LNCaP clone FGC (cell line): ENCODE data around the gene SORL1.
A peak's percentile ranks its signal among the peaks of the same experiment; 100 is the strongest.
"Not testable (repeated sequence)": the region's sequence is repeated elsewhere in the genome, so short reads cannot be mapped to it uniquely, and the experiment has no call there.

Source experiments
- DNase-seq: peaks from one replicate; pipeline ENCODE4 v3.0.0-alpha.2; 2011; ENCODE audit warnings: low read depth
- H3K4me3 ChIP-seq: 2 replicates; pipeline ENCODE4 v1.5.1; 2011; ENCODE audit warnings: mild to moderate bottlenecking, low read depth, low read length, control low read depth
- TF ChIP-seq, protein P1 (sequence below): IDR thresholded peaks from 2 replicates; pipeline ENCODE4 v1.5.1; 2012; ENCODE audit warnings: mild to moderate bottlenecking; ENCODE audit not compliant: control insufficient read depth, insufficient read depth; ENCODE audit errors: extremely low read depth

SORL1 gene

DNA sequence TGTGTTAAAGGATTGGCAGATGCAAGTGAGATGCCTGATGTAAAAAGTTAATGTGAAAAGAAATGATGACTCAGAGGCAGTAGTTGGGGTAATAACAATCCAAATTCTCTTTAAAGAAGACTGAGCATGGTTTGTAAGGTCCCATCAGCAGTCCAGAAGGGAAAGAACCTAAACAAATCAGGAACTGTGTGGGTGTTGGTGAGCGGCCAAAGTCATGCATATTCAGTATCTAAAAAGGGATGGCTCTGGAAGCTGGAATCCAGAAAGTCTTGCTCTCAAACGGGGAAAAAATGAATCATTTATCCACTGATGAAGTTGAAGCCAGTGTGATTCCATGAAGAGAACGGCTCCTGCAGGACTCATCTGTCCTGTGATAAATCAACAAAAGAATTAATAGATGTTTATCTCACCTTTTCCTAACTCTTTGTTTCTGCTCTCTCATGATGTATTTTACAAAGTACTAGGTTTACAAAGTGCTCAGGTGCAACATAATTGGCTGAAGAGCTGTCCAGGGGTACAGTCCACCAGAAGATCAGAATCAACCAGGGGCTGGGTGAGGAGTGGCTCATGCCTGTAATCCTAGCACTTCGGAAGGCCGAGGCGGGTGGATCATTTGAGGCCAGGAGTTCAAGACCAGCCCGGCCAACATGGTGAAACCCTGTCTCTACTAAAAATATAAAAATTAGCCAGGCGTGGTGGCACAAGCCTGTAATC is 21.1 kb downstream of the SORL1 start:
- no peak for DNase-seq
- no peak overlapping the region for H3K4me3 ChIP-seq
- TF ChIP-seq, protein P1, sequence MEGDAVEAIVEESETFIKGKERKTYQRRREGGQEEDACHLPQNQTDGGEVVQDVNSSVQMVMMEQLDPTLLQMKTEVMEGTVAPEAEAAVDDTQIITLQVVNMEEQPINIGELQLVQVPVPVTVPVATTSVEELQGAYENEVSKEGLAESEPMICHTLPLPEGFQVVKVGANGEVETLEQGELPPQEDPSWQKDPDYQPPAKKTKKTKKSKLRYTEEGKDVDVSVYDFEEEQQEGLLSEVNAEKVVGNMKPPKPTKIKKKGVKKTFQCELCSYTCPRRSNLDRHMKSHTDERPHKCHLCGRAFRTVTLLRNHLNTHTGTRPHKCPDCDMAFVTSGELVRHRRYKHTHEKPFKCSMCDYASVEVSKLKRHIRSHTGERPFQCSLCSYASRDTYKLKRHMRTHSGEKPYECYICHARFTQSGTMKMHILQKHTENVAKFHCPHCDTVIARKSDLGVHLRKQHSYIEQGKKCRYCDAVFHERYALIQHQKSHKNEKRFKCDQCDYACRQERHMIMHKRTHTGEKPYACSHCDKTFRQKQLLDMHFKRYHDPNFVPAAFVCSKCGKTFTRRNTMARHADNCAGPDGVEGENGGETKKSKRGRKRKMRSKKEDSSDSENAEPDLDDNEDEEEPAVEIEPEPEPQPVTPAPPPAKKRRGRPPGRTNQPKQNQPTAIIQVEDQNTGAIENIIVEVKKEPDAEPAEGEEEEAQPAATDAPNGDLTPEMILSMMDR = no peak

DNA sequence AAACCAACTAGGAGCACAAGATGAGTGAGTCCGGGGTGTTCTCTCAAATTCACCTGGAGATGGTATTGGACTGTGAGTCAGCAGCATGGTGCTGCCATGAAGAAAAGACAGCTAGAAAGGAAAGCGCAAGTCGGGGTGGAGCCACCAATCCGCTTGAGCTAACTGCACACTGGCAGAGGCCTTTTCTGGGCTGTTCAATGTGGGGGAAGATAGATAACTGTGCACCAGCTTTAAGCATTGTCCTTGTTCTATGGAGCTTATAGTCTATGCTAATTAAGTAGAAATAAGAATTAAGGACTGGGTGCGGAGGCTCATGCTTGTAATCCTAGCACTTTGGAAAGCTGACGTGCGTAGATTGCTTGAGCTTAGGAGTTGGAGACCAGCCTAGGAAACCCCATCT is 22.6 kb downstream of the SORL1 start:
- H3K4me3 ChIP-seq = no peak overlapping the region
- DNase-seq = no peak
- TF ChIP-seq, protein P1 = no peak

DNA sequence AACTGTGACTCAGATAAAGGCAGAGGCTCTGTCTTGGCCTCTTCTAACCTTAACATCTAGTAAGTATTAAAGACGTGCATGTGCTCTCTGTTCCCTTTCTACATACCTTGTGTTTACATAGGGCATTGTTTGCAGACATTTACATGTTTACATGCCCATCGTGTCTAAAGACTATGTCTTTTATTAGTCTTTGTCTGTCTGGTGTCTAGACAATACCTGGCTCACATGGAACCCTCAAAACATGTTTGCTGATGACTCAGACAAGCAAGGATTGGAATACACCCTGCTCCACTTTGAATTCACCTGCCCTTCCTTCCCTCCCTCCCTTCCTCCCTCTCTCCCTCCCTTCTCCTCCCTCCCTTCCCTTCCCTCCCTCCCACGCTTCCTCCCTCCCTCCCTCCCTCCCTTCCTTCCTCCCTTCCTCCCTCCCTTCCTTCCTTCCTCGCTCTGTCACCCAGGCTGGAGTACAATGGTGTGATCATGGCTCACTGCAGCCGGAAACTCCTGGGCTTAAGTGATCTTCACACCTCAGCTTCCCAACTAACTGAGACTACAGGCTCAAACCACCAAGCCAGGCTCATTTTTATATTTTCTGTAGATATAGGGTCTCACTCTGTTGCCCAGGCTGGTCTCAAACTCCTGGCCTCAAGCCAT is 24.4 kb downstream of the SORL1 start:
- TF ChIP-seq, protein P1 = no peak
- H3K4me3 ChIP-seq = no peak overlapping the region
- DNase-seq = peak; percentile 97

DNA sequence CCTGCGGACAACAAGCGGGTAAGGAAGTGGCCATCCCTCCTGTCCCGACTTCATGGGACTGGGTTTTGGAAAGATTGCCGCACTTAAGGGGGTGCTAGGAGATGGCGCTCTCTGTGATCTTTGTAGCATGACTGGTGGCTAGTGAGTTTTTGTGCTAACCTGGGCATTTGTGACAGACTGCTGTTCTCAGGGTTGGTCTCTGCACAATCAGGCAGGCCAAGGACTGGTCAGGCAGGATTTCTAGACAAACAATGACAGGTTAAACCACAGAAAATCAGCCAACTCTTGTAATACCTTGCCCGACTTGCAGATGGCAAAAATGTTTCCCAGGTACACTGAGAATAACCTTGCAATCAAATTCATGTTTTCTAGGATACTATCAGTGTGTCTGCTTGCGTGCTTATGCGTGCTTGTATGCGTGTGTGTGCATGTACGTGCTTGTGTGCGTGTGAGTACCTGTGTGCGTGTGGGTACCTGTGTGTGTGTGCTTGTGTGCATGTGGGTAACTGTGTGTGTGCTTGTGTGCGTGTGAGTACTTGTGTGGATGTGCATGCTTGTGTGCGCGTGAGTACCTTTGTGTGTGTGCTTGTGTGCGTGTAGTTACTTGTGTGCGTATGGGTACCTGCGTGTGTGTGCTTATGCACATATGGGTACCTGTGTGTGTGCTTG is 26.2 kb downstream of the SORL1 start:
- DNase-seq = peak; percentile 93
- H3K4me3 ChIP-seq = peak overlapping the region; percentile 9; the same call in 1 of the 2 replicates
- TF ChIP-seq, protein P1 = no peak

DNA sequence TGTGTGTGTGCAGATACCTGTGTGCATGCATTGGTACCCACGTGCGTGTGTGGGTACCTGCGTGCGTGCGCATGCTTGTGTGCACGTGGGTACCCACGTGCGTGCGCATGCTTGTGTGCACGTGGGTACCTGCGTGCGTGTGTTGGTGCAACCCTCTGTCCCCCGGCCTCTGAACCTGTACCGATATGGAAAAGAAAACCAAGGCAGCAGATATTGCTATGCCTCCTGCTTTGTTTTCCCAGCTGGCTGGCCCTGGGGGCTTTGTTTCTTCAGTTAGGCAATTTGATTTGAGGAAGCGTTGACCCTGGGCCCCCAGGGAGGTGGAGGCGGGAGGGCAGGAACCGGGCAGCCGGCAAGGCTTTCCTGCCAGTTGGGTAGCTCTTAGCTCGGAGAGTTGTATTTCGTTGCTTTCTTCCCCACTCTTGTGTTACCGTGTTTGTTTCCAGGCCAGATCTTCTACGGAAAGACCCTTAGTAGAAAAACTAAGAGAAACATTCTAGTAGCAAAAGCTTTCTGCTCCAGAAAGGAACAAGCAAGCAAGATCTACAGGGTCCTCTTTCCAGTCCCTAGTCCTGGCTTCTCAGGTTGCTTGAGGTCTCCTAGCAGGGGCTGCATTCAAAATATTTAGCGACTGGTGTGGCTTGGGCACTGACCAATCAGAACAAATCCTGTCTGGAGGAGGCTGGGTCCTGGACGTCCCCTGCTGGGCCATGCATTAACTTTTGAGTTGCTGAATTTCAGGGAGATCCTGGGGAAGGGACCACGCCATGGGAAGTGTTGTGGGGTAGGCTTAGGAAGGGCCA is 27.0 kb downstream of the SORL1 start:
- DNase-seq = no peak
- TF ChIP-seq, protein P1 = no peak
- H3K4me3 ChIP-seq = peak overlapping the region; percentile 9; the same call in 1 of the 2 replicates

DNA sequence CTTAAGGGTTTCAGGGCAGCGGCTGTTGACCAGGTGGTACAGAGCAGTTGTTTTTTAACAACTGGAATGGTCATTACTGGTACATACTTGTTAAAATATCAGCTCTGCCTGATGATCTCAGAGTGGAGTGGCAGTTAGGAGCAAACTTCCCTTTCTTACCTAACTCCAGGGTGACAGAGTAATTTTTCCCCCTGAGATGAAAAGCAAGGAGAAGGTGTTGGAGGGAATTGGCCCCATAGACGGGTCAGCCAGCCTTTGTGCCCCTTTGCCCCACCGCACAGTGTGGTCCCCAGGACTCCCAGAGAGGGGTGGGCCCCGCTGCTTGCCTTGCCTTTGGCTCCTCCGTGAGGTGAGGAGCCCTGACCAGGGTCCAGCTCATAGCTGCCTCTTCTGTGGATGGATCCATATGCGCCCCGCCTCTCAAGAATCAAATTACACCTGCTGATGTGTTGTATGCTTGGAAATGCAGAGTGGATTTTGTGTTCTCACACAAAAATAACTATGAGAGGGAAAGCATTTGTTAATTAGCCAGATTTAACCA is 27.7 kb downstream of the SORL1 start:
- TF ChIP-seq, protein P1 = no peak
- DNase-seq = no peak
- no peak overlapping the region for H3K4me3 ChIP-seq

DNA sequence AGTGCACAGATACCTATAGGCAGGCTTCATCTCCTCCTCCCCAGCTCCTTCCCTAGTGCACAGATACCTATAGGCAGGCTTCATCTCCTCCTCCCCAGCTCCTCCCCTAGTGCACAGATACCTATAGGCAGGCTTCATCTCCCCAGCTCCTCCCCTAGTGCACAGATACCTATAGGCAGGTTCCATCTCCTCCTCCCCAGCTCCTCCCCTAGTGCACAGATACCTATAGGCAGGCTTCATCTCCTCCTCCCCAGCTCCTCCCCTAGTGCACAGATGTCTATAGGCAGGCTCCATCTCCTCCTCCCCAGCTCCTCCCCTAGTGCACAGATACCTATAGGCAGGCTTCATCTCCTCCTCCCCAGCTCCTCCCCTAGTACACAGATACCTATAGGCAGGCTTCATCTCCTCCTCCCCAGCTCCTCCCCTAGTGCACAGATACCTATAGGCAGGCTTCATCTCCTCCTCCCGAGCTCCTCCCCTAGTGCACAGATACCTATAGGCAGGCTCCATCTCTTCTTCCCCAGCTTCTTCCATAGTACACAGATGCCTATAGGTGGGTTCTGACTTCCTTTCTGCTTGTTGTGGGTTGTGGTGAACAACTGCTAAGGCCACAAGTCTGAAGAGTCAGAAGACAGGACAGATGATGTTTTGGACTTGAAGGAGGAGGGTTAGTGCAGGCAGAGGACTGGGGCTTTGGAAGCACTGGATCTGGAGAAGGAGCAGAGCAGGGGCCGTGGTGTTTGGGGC is 29.5 kb downstream of the SORL1 start:
- DNase-seq, H3K4me3 ChIP-seq: not testable (repeated sequence)
